Stomach smooth muscle (tissue), 2 donors: ENCODE measurements around the gene PPP5C.
"Not testable (repeated sequence)": the region's sequence is repeated elsewhere in the genome, so short reads cannot be mapped to it uniquely, and the experiment has no call there.

Experiments
- H3K27ac ChIP-seq: one replicate; pipeline ENCODE4 v1.7.0; 2013; ENCODE audit warnings: mild to moderate bottlenecking, low read length, inconsistent platforms
- H3K27me3 ChIP-seq, 2 donors: one replicate each; pipeline ENCODE4 v1.7.0; 2013; ENCODE audit warnings: low read length in 2 of 2; ENCODE audit not compliant: insufficient read depth in 2 of 2, control insufficient read depth in 1 of 2
- H3K36me3 ChIP-seq, 2 donors: one replicate each; pipeline ENCODE4 v1.7.0; 2013; ENCODE audit warnings: low read length in 2 of 2; ENCODE audit not compliant: control insufficient read depth in 2 of 2, insufficient read depth in 2 of 2
- H3K4me1 ChIP-seq: one replicate; pipeline ENCODE4 v1.7.0; 2013; ENCODE audit warnings: low read length; ENCODE audit not compliant: control insufficient read depth, insufficient read depth
- H3K4me3 ChIP-seq, 2 donors: one replicate each; pipeline ENCODE4 v1.7.0; 2013; ENCODE audit warnings: low read length in 2 of 2
- H3K9ac ChIP-seq, 2 donors: one replicate each; pipeline ENCODE4 v1.7.0; 2013; ENCODE audit warnings: low read length in 2 of 2, mild to moderate bottlenecking in 1 of 2
- H3K9me3 ChIP-seq, 2 donors: one replicate each; pipeline ENCODE4 v1.7.0; 2013; ENCODE audit warnings: low read length in 2 of 2; ENCODE audit not compliant: control insufficient read depth in 2 of 2
- donor health status: healthy.
- donor health status: Pancreatic carcinoma.

PPP5C gene

GRCh38 chr19:46435689-46436088 is 88.8 kb downstream of the PPP5C start:
- not testable (repeated sequence) for H3K9me3 ChIP-seq, H3K4me3 ChIP-seq, H3K27me3 ChIP-seq, H3K27ac ChIP-seq, H3K9ac ChIP-seq, H3K4me1 ChIP-seq, H3K36me3 ChIP-seq
